Cardiac muscle cell (in vitro differentiated cells and primary cell): Measurements from ENCODE around the gene ST6GALNAC3. TPM values are rescaled to one million over a fixed set of nuclear protein-coding genes. Genes with fewer than 3 reads are reported as not detected.

Experiments
- DNase-seq, 2 donors: peaks; one replicate each; pipeline versions ENCODE4 v3.0.0 to v3.0.0-alpha.2; 2010 to 2017; ENCODE audit warnings: low read depth in 1 of 2, low spot score in 1 of 2
- H3K27ac ChIP-seq: fragments of 200-600 bp; sonication (generic); 2 replicates; pipeline ENCODE4 v1.5.1; 2016
- H3K27me3 ChIP-seq: fragments of 200-600 bp; sonication (generic); 2 replicates; pipeline ENCODE4 v1.6.0; 2016; ENCODE audit warnings: control low read depth
- H3K36me3 ChIP-seq: fragments of 200-600 bp; sonication (generic); 2 replicates; pipeline ENCODE4 v1.5.1; 2016; ENCODE audit warnings: control low read depth
- H3K4me1 ChIP-seq: fragments of 200-600 bp; sonication (generic); 2 replicates; pipeline ENCODE4 v1.8.1; 2017; ENCODE audit warnings: low read depth, mild to moderate bottlenecking, mixed run types
- H3K4me3 ChIP-seq: fragments of 200-600 bp; sonication (generic); 2 replicates; pipeline ENCODE4 v1.5.1; 2016; ENCODE audit warnings: mild to moderate bottlenecking
- H3K9me3 ChIP-seq: fragments of 200-600 bp; sonication (generic); 2 replicates; pipeline ENCODE4 v1.5.1; 2017; ENCODE audit warnings: low read depth, mild to moderate bottlenecking, control low read depth
- CTCF ChIP-seq: IDR thresholded peaks from 2 replicates; pipeline ENCODE4 v1.5.1; 2012; ENCODE audit warnings: low read depth, mild to moderate bottlenecking, low read length
- polyA plus RNA-seq: library from polyadenylated mRNA; unstranded; fragments of >200 nt; fragmentation: Nextera tagmentation; extraction: Ambion mirVana; gene quantifications from 2 replicates; pipeline ENCODE4 v1.2.1, GENCODE V29; 2016
- total RNA-seq: library from RNA; depleted of rRNA; stranded (reverse); fragments of >200 nt; gene quantifications from 2 replicates; pipeline ENCODE4 v1.2.3, GENCODE V29; 2016

ST6GALNAC3 gene
- total and polyA plus RNA-seq, 2 experiments from 2014 or later: 10.4 to 14.8 TPM

- Histone ChIP-seq H3K36me3 (no peaks in the 10 kb centered on the region), H3K4me3 (no peak overlapping the region), H3K9me3 (no peaks in the 10 kb centered on the region), H3K27me3 (no peaks in the 10 kb centered on the region), H3K27ac (no peak overlapping the region), H3K4me1 (no peaks in the 10 kb centered on the region)
- no peak for DNase-seq
- no peak for TF ChIP-seq CTCF
These were observed 218.1 kb downstream of the ST6GALNAC3 start for GRCh38 chr1:76292418-76293184.

GRCh38 chr1:76293831-76294230, 219.3 kb downstream of the ST6GALNAC3 start:
- no peak for DNase-seq
- no peaks in the 10 kb centered on the region for H3K27me3 ChIP-seq
- no peaks in the 10 kb centered on the region for H3K9me3 ChIP-seq
- no peaks in the 10 kb centered on the region for H3K36me3 ChIP-seq
- peaks cover 2% of the 10 kb centered on the region for H3K4me1 ChIP-seq
- H3K27ac ChIP-seq: no peak overlapping the region
- no peak overlapping the region for H3K4me3 ChIP-seq
- TF ChIP-seq CTCF: no peak

GRCh38 chr1:76294482-76295194, 220.1 kb downstream of the ST6GALNAC3 start:
- Histone ChIP-seq H3K4me3 (no peak overlapping the region), H3K27ac (no peak overlapping the region), H3K27me3 (no peaks in the 10 kb centered on the region), H3K4me1 (peaks cover 4% of the 10 kb centered on the region), H3K36me3 (no peaks in the 10 kb centered on the region), H3K9me3 (no peaks in the 10 kb centered on the region)
- no peak for TF ChIP-seq CTCF
- DNase-seq: no peak

- no peaks in the 10 kb centered on the region for H3K27me3 ChIP-seq
- H3K4me1 ChIP-seq: peaks cover 10% of the 10 kb centered on the region
- no peak for DNase-seq
- no peaks in the 10 kb centered on the region for H3K9me3 ChIP-seq
- H3K36me3 ChIP-seq: no peaks in the 10 kb centered on the region
- H3K27ac ChIP-seq: no peak overlapping the region
- no peak overlapping the region for H3K4me3 ChIP-seq
- TF ChIP-seq CTCF: no peak
These were observed 223.9 kb downstream of the ST6GALNAC3 start for GRCh38 chr1:76298399-76298798.

- Histone ChIP-seq H3K4me3 (no peak overlapping the region), H3K4me1 (peaks cover 13% of the 10 kb centered on the region), H3K9me3 (no peaks in the 10 kb centered on the region), H3K27ac (no peak overlapping the region), H3K27me3 (no peaks in the 10 kb centered on the region), H3K36me3 (no peaks in the 10 kb centered on the region)
- TF ChIP-seq CTCF: no peak
- DNase-seq: no peak
These were observed 224.5 kb downstream of the ST6GALNAC3 start for GRCh38 chr1:76299036-76299435.
